Inflammatory macrophage treated with lipopolysaccharide for 4 hours (primary cell): ENCODE results near the gene HPX.

Experiments
- DNase-seq: peaks from one replicate; pipeline ENCODE4 v3.0.0-alpha.2; 2020

HPX gene

GRCh38 chr11:6458352-6459098, 17.7 kb upstream of the HPX start:
- no peak for DNase-seq

- no peak for DNase-seq
Observed at GRCh38 chr11:6457581-6458320, 17.0 kb upstream of the HPX start.

- no peak for DNase-seq
Observed at GRCh38 chr11:6456361-6457073, 15.7 kb upstream of the HPX start.

GRCh38 chr11:6455070-6455469, 14.3 kb upstream of the HPX start:
- no peak for DNase-seq

- no peak for DNase-seq
Observed at GRCh38 chr11:6453152-6453551, 12.4 kb upstream of the HPX start.

GRCh38 chr11:6452219-6452618, 11.4 kb upstream of the HPX start:
- DNase-seq, result no peak

GRCh38 chr11:6448574-6448973, 7.8 kb upstream of the HPX start:
- DNase-seq, result no peak

GRCh38 chr11:6443269-6444003, 2.6 kb upstream of the HPX start:
- peak; percentile 53 for DNase-seq

- no peak for DNase-seq
Observed at GRCh38 chr11:6442441-6442840, 1.7 kb upstream of the HPX start.

GRCh38 chr11:6438979-6439571, 1.7 kb downstream of the HPX start:
- peak; percentile 75 for DNase-seq

- peak; percentile 79 for DNase-seq
Observed at GRCh38 chr11:6437993-6438392, 2.8 kb downstream of the HPX start.

GRCh38 chr11:6437423-6437822, 3.4 kb downstream of the HPX start:
- no peak for DNase-seq

GRCh38 chr11:6433998-6434660, 6.7 kb downstream of the HPX start:
- DNase-seq, result no peak

GRCh38 chr11:6431861-6432260, 8.9 kb downstream of the HPX start:
- no peak for DNase-seq

- DNase-seq, result no peak
Observed at GRCh38 chr11:6427516-6427915, 13.3 kb downstream of the HPX start.

- DNase-seq, result no peak
Observed at GRCh38 chr11:6420677-6421076, 20.1 kb downstream of the HPX start.

- DNase-seq, result peak; percentile 23
Observed at GRCh38 chr11:6419009-6419631, 21.7 kb downstream of the HPX start, which contains the start of gene APBB1. Gene APBB1 (minus strand): TSS chr11:6419094. CDS start chr11:6411347, 7,747 bp downstream.

GRCh38 chr11:6418557-6419008, 22.2 kb downstream of the HPX start:
- DNase-seq, result no peak

GRCh38 chr11:6417907-6418556, 22.8 kb downstream of the HPX start:
- DNase-seq, result no peak

- peak; percentile 44 for DNase-seq
Observed at GRCh38 chr11:6415797-6416196, 25.0 kb downstream of the HPX start.

GRCh38 chr11:6414874-6415328, 25.9 kb downstream of the HPX start:
- DNase-seq, result peak; percentile 82
